Muscle layer of colon (tissue), 2 donors: ENCODE results near the gene DSCAM.

Experiments
- H3K27ac ChIP-seq: one replicate; pipeline ENCODE4 v1.7.0; 2013; ENCODE audit warnings: low read depth, mild to moderate bottlenecking, low read length, moderate library complexity
- H3K27me3 ChIP-seq, 2 donors: one replicate each; pipeline ENCODE4 v1.7.0; 2013; ENCODE audit warnings: low read length in 2 of 2, mild to moderate bottlenecking in 2 of 2; ENCODE audit not compliant: insufficient read depth in 2 of 2, control insufficient read depth in 1 of 2
- H3K36me3 ChIP-seq: one replicate; pipeline ENCODE4 v1.7.0; 2013; ENCODE audit warnings: mild to moderate bottlenecking, low read length; ENCODE audit not compliant: insufficient read depth
- H3K4me1 ChIP-seq: one replicate; pipeline ENCODE4 v1.7.0; 2013; ENCODE audit warnings: mild to moderate bottlenecking, low read length; ENCODE audit not compliant: insufficient read depth
- H3K4me3 ChIP-seq, 2 donors: one replicate each; pipeline ENCODE4 v1.7.0; 2013; ENCODE audit warnings: low read length in 2 of 2, low read depth in 1 of 2, mild to moderate bottlenecking in 1 of 2, moderate library complexity in 1 of 2
- H3K9ac ChIP-seq: one replicate; pipeline ENCODE4 v1.7.0; 2013; ENCODE audit warnings: low read length
- H3K9me3 ChIP-seq: one replicate; pipeline ENCODE4 v1.7.0; 2013; ENCODE audit warnings: mild to moderate bottlenecking, low read length
- donor health status: abdominal sarcoma.
- donor health status: Adenocarcinoma of cecum.

The DSCAM gene

DNA sequence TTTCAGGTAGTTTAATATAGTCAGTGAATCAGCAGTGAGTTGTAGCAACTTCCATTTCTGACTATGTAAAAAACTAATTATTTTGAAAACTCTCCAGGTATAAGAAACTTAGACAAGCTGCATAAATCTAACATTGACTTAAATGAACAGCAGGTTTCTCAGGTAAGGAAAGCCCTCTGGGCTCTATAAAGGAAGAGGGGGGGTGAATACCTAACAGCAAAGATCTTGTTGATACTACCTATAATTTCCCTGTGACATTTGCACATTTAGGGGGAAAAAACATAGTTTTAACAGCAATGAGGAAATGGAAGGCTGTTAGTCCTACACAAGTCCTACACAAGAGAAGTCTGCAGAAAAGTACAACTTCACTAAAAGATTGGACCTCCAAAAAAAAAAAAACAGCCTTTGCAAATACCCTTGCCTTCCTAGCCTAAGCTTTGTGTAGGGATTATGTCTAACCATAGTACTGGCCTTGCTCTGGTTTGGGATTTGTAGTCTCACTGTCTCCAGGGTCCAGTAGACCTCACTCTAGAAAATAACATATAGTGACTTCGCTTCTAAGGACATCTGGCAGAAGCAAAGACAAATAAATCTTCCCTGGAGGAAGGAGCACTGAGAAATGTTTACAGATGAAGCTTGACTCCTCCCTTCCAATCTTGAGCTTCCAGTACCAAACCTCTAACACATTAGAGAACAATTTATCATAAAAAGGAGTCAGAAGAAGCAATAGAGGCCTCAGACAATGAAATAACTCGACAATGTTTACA lies 459.8 kb downstream of the DSCAM start:
- no peak overlapping the region for H3K27ac ChIP-seq
- no peaks in the 10 kb centered on the region for H3K27me3 ChIP-seq
- H3K4me3 ChIP-seq = no peak overlapping the region
- H3K4me1 ChIP-seq = no peaks in the 10 kb centered on the region
- no peaks in the 10 kb centered on the region for H3K9me3 ChIP-seq
- H3K36me3 ChIP-seq = no peaks in the 10 kb centered on the region
- no peak overlapping the region for H3K9ac ChIP-seq

DNA sequence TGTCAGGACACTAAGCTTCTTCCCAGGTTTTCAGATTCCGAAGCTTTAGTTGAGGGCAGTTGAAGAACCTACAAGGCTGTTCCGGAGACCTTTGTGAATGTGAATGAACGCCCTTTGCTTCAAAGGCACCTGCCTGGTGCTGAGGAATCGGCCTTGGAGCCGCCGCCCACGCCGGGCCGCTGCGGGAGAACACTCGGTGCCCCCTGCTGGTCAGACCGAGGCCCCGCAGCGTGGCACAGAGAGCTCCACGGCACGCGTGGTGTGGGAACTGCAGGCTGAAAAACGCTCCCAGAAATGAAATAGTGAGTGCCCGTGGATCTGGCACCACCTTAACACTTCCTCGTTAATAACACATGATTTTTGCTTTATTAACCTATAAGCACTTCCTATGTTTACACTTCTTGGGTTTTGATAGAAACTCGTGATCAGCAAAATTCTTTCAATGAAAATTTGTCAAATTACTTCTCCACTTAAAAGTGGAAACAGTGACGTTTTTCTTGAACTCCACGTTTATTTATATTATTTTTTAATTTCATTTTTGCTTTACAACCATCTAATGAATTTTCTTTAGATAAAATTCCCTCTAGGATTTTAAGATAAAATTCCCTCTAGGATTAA lies 460.6 kb downstream of the DSCAM start:
- H3K36me3 ChIP-seq = no peaks in the 10 kb centered on the region

DNA sequence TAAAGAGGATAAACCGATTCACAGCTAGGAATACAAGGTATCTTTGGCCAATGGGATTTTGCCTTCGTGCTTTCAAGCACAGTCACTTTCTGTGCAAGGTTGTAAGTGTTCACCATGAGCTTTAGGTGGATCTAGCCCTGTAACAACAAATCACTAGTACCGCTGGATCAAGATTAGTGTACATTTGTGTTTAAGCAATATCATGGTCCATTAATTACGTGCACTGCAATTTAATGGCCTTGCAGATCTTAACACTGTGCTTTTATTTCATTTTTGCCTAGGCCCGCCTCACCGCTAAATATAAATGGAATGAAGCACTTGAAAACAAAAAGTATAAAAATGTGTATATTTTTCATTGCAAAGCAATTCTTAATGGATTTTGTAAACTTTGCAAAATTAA lies 461.1 kb downstream of the DSCAM start:
- Histone ChIP-seq H3K4me3 (no peak overlapping the region), H3K9ac (no peak overlapping the region), H3K9me3 (no peaks in the 10 kb centered on the region), H3K36me3 (no peaks in the 10 kb centered on the region), H3K4me1 (no peaks in the 10 kb centered on the region), H3K27ac (no peak overlapping the region), H3K27me3 (no peaks in the 10 kb centered on the region)

More for the DNA sequence above, 460.6 kb downstream of the DSCAM start:
- H3K9ac ChIP-seq = no peak overlapping the region
- H3K27me3 ChIP-seq = no peaks in the 10 kb centered on the region
- no peak overlapping the region for H3K4me3 ChIP-seq
- no peak overlapping the region for H3K27ac ChIP-seq
- no peaks in the 10 kb centered on the region for H3K4me1 ChIP-seq
- no peaks in the 10 kb centered on the region for H3K9me3 ChIP-seq

DNA sequence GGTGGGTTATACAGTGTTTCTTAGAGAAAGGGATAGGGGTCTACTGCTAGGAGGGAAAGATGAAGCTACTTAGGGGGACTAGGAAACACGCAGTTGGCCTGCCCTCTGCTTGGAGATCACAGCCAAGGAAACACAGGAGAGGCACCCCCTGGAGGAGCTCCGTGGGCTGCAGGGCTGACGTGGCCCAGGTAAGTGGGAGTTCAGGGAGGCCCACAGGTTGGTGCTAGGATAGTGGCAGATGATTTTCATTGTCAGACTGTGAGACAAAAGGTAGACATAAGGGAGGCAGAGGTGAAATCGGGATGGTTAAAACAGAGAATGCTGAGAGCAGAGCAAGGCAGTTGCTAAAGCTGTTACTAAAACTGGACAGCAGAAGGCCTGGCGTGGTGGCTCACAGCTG lies 463.0 kb downstream of the DSCAM start:
- Histone ChIP-seq H3K27me3 (no peaks in the 10 kb centered on the region), H3K9me3 (no peaks in the 10 kb centered on the region), H3K4me3 (no peak overlapping the region), H3K4me1 (no peaks in the 10 kb centered on the region), H3K27ac (no peak overlapping the region), H3K36me3 (no peaks in the 10 kb centered on the region), H3K9ac (no peak overlapping the region)

DNA sequence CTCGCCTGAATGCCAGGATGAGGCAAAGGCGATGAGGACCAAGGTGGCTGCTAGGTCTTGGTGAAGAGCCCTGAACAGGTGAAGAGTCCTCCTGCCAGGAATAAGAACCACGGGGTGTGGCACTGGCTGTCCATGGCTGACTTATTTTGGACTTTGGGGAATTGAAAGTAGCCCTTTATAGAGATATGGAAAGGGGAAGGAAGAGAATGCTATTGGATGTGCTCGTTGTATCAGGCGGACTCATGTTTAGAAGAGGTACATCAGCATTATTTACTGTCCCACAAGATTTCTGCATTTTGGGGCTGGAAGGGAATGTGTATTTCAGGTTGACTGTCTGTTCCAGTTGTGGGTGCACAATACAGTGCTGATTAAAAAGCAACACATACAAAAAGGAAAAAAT lies 465.8 kb downstream of the DSCAM start:
- Histone ChIP-seq H3K27me3 (no peaks in the 10 kb centered on the region), H3K9ac (no peak overlapping the region), H3K9me3 (no peaks in the 10 kb centered on the region), H3K27ac (no peak overlapping the region), H3K4me1 (no peaks in the 10 kb centered on the region), H3K36me3 (no peaks in the 10 kb centered on the region), H3K4me3 (no peak overlapping the region)

DNA sequence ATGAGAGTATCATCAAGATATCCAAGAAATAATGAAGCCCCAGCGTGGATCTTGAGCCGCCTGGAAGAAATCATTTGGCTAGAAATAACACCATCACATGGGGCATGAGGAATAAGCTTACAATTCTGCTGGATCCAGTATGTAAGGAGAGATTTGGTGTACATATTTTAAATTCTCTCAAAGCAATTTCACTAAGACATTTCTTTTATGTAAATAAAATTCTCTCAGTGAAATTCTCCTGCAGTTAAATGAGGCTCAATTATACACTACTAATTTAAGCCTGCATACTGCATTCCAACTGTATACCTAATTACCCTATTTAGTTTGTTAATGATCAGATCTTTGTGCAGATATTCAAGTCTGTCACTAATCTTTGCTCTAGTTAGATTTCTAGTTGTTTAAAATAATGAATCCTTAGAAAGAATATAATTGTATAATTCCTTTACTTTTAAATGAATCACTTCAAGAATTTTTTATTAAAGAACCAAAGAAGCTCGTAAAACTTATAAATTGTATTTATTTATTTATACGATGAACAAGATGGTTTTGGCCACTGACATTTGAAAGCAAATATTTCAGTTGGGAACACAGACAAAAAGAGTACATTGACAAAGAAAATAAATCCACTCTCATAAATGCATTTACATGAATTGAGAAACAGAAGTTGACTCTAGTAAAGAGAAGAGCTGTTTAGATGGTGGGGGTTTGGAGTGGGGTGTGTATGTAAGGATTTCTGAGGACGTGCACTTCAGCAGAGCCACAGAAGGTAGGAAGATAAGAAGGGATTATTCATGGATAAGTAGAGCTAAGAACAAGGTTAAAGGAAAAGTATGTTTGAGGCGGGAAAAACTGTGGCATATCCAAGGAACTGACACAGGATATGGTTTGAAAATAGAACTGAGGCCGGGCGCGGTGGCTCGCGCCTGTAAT lies 466.8 kb downstream of the DSCAM start:
- Histone ChIP-seq H3K9ac (no peak overlapping the region), H3K27me3 (no peaks in the 10 kb centered on the region), H3K4me1 (no peaks in the 10 kb centered on the region), H3K36me3 (no peaks in the 10 kb centered on the region), H3K27ac (no peak overlapping the region), H3K4me3 (no peak overlapping the region), H3K9me3 (no peaks in the 10 kb centered on the region)

DNA sequence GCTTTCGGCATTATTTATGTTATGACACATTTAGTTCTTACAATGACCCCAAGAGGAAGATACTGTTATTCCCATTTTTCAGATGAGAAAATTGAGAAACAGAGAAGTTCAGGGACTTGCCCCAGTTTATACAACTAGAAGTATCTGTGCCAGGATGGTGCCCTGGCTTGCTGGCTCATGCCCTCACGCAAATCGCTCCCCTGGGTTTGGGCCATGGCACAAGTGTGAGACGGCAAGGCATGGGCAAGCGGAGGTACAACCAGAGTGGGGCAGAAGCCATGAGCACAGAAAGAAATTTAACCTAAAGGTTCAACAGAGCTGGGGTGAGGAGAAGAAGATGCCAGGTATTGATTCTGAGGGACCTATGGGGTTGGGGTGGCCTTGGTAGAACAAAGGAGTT lies 469.8 kb downstream of the DSCAM start:
- no peaks in the 10 kb centered on the region for H3K36me3 ChIP-seq

DNA sequence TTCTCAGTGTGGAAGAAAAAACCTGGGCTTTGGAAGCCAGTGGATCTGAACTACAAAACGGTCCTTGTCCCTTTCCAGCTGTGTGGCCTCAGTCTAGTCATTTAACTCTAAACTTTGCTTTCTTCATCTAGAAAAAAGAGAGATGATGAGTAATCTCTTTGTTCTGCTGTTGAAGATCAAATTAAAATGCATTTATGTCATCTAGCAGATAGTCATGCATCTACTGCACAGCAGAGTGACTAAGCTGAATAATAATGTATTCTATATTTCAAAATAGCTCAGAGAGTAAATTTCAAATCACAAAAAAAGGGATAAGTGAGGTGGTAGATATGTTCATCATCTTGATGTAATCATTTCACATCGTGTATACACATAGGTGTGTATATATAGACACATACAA lies 473.2 kb downstream of the DSCAM start:
- no peak overlapping the region for H3K4me3 ChIP-seq
- H3K9me3 ChIP-seq = no peaks in the 10 kb centered on the region
- no peaks in the 10 kb centered on the region for H3K4me1 ChIP-seq
- no peaks in the 10 kb centered on the region for H3K36me3 ChIP-seq
- no peak overlapping the region for H3K27ac ChIP-seq
- no peak overlapping the region for H3K9ac ChIP-seq
- no peaks in the 10 kb centered on the region for H3K27me3 ChIP-seq

More for the DNA sequence above, 469.8 kb downstream of the DSCAM start:
- Histone ChIP-seq H3K4me3 (no peak overlapping the region), H3K27me3 (no peaks in the 10 kb centered on the region), H3K9ac (no peak overlapping the region), H3K27ac (no peak overlapping the region), H3K9me3 (no peaks in the 10 kb centered on the region), H3K4me1 (no peaks in the 10 kb centered on the region)

DNA sequence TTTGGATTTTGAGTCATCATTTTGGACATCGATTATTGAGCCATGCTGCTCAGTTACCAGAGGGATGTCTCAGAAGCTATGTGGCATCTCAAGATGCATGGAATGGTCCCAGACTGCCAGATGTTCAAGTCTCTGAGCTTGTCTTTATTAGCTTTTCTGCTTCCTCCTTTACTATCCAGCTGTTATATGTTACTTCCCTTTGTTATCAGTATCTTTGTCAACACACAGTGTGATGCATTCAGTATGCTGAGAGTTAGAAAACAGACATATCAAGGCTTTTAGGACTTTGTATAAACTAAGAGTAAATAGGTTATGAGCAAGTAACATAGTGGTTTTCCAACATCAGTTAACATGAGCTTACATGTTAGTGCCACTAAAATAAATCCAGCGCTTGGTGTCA lies 474.5 kb downstream of the DSCAM start:
- Histone ChIP-seq H3K27ac (no peak overlapping the region), H3K27me3 (no peaks in the 10 kb centered on the region), H3K4me3 (no peak overlapping the region), H3K36me3 (no peaks in the 10 kb centered on the region), H3K9ac (no peak overlapping the region), H3K9me3 (no peaks in the 10 kb centered on the region), H3K4me1 (no peaks in the 10 kb centered on the region)

DNA sequence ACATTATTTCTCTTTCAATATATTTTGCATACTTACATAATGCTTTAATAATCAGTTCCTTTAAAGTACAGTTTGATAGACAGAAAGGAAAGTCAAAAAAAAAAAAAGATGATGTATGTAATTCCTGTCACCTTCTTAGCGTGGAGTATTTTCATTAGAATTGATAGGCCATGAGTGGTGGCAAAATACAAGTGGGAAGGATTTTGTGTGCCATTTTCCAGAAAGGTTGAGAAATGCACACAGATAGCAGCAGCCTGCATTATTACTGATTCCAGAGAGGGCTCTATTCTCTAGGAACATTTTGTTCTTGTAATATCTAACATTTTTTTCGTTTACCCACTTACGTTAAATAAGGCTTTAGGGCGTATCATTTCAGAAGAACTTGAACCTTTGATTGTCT lies 475.6 kb downstream of the DSCAM start:
- no peak overlapping the region for H3K9ac ChIP-seq
- no peak overlapping the region for H3K27ac ChIP-seq
- no peaks in the 10 kb centered on the region for H3K4me1 ChIP-seq
- no peaks in the 10 kb centered on the region for H3K9me3 ChIP-seq
- no peak overlapping the region for H3K4me3 ChIP-seq
- no peaks in the 10 kb centered on the region for H3K27me3 ChIP-seq
- H3K36me3 ChIP-seq = no peaks in the 10 kb centered on the region

DNA sequence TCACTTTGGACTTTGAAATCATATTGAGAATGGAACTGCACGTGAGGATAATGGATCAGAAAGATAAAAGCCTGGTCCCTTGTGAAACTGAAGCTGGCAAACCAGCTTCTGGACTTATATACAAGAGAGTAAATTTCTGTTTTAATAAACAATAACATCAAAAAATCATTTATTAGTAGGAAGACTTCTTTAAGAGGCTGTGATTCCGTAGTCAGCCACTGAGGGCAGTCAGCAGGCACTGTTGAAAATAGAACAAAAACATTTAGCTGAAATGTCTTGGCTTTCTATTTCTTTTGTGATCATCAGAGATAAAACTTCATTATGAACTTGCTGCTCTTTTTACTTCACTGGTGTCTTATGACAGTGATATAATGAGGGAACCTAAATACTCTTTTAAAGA lies 490.3 kb downstream of the DSCAM start:
- no peaks in the 10 kb centered on the region for H3K9me3 ChIP-seq
- H3K27ac ChIP-seq = no peak overlapping the region
- no peaks in the 10 kb centered on the region for H3K36me3 ChIP-seq
- H3K4me1 ChIP-seq = no peaks in the 10 kb centered on the region
- no peak overlapping the region for H3K4me3 ChIP-seq
- no peaks in the 10 kb centered on the region for H3K27me3 ChIP-seq
- no peak overlapping the region for H3K9ac ChIP-seq
